ENCODE measurements around the gene ANKFN1. TPM values are rescaled to one million over a fixed set of nuclear protein-coding genes. Genes with fewer than 3 reads are reported as not detected.

ANKFN1 gene
- total RNA-seq, 4 donors from 2014 or later, result 0.13 to 1.4 (median 0.75) TPM

DNA sequence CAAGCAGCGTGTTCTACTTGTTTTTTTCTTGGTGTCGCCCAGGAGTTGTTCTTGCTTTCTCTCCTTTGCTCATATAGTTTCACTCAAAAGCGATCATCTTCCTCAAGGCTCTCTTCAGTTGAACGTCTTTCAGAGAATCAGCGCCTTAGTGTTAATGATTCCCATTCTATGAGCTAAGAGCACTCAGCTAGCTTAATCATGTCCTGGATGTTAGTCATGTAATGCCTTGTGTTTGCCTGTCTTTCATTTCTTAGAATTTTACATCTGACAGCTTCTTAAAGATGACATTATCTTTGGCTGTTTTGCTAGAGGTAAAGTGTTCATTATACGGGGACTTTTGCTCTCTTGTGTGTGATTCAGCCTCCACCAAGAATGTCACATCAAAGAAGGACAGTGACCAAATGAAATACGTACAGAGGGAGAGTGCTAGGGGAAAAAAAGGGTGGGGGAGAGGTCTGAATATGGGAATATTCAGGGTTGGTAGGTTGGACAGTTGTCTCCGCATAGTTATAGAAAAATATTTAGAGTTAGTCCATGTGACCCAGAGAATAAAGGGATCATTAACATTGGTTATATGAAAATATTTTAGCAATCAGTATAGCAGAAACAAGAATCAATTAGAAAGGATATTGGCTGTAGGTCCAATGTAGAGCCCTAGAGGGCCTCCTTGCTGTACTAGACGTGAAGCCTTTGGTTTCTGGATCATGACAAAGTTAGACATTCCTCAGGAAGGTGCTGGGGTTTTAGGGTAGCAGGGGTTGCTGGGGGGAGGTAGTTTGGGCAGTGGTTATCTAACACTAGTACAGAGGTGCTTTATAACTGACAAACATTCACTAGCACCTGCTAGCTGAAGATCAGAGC, 31.9 kb upstream of the ANKFN1 start:
- TF ChIP-seq, protein P1, sequence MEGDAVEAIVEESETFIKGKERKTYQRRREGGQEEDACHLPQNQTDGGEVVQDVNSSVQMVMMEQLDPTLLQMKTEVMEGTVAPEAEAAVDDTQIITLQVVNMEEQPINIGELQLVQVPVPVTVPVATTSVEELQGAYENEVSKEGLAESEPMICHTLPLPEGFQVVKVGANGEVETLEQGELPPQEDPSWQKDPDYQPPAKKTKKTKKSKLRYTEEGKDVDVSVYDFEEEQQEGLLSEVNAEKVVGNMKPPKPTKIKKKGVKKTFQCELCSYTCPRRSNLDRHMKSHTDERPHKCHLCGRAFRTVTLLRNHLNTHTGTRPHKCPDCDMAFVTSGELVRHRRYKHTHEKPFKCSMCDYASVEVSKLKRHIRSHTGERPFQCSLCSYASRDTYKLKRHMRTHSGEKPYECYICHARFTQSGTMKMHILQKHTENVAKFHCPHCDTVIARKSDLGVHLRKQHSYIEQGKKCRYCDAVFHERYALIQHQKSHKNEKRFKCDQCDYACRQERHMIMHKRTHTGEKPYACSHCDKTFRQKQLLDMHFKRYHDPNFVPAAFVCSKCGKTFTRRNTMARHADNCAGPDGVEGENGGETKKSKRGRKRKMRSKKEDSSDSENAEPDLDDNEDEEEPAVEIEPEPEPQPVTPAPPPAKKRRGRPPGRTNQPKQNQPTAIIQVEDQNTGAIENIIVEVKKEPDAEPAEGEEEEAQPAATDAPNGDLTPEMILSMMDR (IDR thresholded peaks at IDR 0.05), result no peak
- TF ChIP-seq POLR2AphosphoS5 (IDR thresholded peaks at IDR 0.05), result no peak
- TF ChIP-seq EP300 (IDR thresholded peaks at IDR 0.05), result no peak
- no peak for TF ChIP-seq POLR2A (IDR thresholded peaks at IDR 0.05)
- 83 to 84% methylated on average over 6 to 9 of the region's 9 CpGs for WGBS, 2 donors (ENCODE audit: low coverage in 1 of 2)

DNA sequence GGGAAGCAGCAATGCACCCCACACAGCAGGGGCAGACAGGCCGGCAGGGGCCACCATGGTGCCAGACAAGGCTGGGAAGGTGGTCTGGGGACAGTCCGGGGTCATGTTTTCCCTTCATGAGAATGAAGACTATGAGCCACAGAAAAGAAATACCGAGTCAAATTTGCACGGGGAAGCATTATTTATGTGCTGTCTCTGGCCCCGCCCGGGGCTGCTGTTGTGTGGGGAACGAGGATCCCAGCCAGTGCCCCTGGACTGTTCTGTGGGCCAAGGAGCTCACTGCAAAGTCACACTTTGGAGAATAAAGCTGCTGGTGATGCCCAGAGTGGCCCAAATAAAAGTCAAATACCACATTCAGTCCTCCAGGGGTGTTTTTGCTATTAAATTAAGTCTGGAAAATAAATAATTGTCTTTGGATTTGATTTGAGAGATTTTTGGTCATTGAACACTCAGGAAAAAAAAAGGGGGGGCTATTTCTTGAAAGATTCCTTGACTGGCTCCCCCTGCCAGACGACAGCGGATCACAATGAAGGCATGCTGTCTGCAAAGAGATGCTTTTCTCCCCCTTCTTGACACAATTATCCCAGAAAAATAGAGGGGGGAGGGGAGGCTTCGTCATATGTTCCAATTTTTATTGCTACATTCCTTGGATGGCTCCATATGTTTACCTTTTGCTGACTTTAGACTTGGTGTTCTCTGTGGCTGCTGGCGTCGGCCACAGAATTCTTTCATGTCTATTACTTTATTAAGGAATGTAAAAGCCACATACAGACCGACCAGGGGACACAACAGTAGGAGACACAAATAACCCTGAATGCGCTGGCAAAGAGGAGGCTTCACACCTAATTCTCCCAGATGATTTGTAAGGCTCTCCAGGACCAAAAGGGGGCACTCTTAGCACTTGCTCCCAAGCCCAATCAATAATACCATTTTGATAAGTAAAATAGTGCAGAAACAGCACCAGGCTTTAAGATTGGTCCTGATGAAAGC, 27.1 kb upstream of the ANKFN1 start:
- Histone ChIP-seq H3K27ac (no peak overlapping the region), H3K36me3 (no peaks in the 10 kb centered on the region), H3K9me3 (no peaks in the 10 kb centered on the region), H3K4me1 (no peaks in the 10 kb centered on the region), H3K4me3 (no peak overlapping the region), H3K27me3 (no peaks in the 10 kb centered on the region)
- ATAC-seq, result no peak
- 44 to 84% methylated on average over 5 to 10 of the region's 14 CpGs for WGBS, 2 donors (ENCODE audit: low coverage in 1 of 2)
- TF ChIP-seq EP300 (IDR thresholded peaks at IDR 0.05) (no peak), POLR2A (IDR thresholded peaks at IDR 0.05) (no peak), POLR2AphosphoS5 (IDR thresholded peaks at IDR 0.05) (no peak)
- TF ChIP-seq, protein P1 (IDR thresholded peaks at IDR 0.05), result peak in 1 of 4 experiments; percentile 59

More for the DNA sequence above, 31.9 kb upstream of the ANKFN1 start:
- Histone ChIP-seq H3K4me1 (no peaks in the 10 kb centered on the region), H3K27ac (no peak overlapping the region), H3K9me3 (no peaks in the 10 kb centered on the region), H3K36me3 (no peaks in the 10 kb centered on the region), H3K4me3 (no peak overlapping the region), H3K27me3 (no peaks in the 10 kb centered on the region)
- no peak for ATAC-seq

DNA sequence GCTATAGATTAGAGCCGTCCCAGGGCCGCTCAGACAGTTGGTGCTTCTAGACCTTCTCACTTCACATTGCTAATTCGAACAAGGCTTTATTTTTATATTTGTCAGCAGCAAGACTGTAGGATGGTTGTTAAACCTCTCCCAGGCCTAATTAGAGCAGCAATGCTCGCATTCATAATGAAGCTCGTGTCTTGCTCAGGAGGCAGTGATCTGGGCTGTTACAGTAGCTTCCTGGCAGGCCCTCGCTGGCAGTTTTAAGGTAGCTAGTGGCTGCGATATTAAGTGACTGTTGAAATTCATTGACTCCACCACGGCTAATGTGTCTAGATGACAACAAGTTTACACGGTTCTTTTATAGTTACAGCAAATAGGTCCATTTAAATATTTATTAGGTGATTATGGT, 23.2 kb upstream of the ANKFN1 start:
- Histone ChIP-seq H3K9me3 (no peaks in the 10 kb centered on the region), H3K27me3 (no peaks in the 10 kb centered on the region), H3K4me1 (no peaks in the 10 kb centered on the region), H3K36me3 (no peaks in the 10 kb centered on the region), H3K27ac (no peak overlapping the region), H3K4me3 (no peak overlapping the region)
- WGBS, 2 donors (ENCODE audit: low coverage in 1 of 2), result 84 to 86% methylated on average over 4 to 9 of the region's 9 CpGs
- ATAC-seq, result no peak
- no peak for TF ChIP-seq POLR2A (IDR thresholded peaks at IDR 0.05)

DNA sequence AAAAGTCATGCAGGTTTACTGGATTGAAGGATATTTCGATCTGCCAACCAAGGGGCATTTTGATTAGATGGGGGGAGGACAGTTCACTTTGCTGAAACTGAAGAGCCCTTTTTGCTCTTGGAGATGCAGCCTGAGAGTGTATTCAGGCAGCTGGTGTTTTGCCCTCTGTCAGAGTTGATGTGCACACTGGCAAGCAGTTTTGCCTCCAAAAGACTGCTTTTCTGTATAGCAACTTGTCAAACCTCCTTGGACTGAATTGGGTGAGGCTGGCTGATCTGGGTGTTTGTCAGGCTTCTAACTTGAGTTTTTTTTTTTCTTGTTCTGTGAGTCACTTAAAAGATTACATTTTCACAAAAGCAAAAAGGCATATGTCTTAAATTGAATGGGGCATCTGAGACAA, 22.6 kb upstream of the ANKFN1 start:
- no peaks in the 10 kb centered on the region for H3K9me3 ChIP-seq
- no peak for ATAC-seq
- no peak overlapping the region for H3K27ac ChIP-seq
- TF ChIP-seq EP300 (IDR thresholded peaks at IDR 0.05), result no peak
- no peaks in the 10 kb centered on the region for H3K27me3 ChIP-seq
- no peak overlapping the region for H3K4me3 ChIP-seq
- no peaks in the 10 kb centered on the region for H3K36me3 ChIP-seq
- no peaks in the 10 kb centered on the region for H3K4me1 ChIP-seq
- 73 to 88% methylated on average over 1 of the region's 1 CpG for WGBS, 2 donors (ENCODE audit: low coverage in 1 of 2)

DNA sequence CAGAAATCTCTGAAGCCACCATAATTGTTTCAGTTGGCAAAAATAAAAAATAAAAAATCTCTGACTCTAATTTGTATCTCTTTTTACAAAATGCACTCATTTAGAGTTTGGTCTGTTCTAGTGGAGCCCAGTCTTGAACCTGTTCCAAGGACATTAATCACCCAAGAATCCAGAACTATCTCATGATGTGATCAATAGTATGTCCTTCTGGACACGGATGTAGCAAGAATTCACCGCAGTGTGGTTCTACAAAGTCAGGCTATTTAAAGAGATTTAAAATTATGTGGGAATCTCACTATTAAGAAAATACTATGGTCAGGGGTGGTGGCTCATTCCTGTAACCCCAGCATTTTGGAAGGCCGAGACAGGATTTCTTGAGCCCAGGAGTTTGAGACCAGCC, 21.8 kb upstream of the ANKFN1 start:
- H3K9me3 ChIP-seq, result no peaks in the 10 kb centered on the region
- no peaks in the 10 kb centered on the region for H3K4me1 ChIP-seq
- no peak overlapping the region for H3K27ac ChIP-seq
- no peak overlapping the region for H3K4me3 ChIP-seq
- WGBS, 2 donors (ENCODE audit: low coverage in 1 of 2), result 63 to 100% methylated on average over 1 to 2 of the region's 3 CpGs
- no peak for ATAC-seq
- H3K36me3 ChIP-seq, result no peaks in the 10 kb centered on the region
- TF ChIP-seq EP300 (IDR thresholded peaks at IDR 0.05), result no peak
- H3K27me3 ChIP-seq, result no peaks in the 10 kb centered on the region

DNA sequence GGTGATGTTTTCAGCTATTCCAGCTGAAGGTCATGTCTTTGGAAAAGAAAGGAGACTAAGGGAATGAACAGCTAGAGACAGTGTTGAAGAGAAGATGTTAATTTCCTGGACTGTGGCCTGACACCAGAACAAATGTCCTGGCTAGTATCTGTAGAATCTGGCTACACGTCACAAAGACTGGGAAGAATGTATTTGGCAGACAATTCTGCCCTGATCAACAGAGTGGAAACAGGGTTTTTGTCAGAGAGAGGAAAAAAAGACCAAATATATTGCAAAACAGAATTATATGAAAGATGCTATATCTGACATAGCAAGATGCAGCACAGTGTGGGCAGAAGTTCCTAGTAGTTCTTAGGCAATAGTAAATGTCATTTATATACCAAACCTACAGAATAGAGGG, 17.0 kb upstream of the ANKFN1 start:
- Histone ChIP-seq H3K4me1 (no peaks in the 10 kb centered on the region), H3K4me3 (no peak overlapping the region), H3K36me3 (no peaks in the 10 kb centered on the region), H3K27me3 (no peaks in the 10 kb centered on the region), H3K27ac (no peak overlapping the region), H3K9me3 (no peaks in the 10 kb centered on the region)
- ATAC-seq, result no peak
- WGBS, 2 donors (ENCODE audit: low coverage in 1 of 2), result 0 to 23% methylated on average over 1 of the region's 1 CpG
- no peak for TF ChIP-seq EP300 (IDR thresholded peaks at IDR 0.05)
- no peak for TF ChIP-seq POLR2AphosphoS5 (IDR thresholded peaks at IDR 0.05)
- no peak for TF ChIP-seq POLR2A (IDR thresholded peaks at IDR 0.05)
